Naive thymus-derived CD4-positive, alpha-beta T cell (primary cell): Measurements from ENCODE around the gene CD93. TPM values are rescaled to one million over a fixed set of nuclear protein-coding genes. Genes with fewer than 3 reads are reported as not detected.

Experiments used
- ATAC-seq: fragments of 150-1000 bp; cut with Tn5 transposase; 2 replicates; pipeline ENCODE4 v1.10.0; 2021; ENCODE audit warnings: mild to moderate bottlenecking, moderate library complexity
- CTCF ChIA-PET: fragments of 350-600 bp; sonication (Branson Sonifier 250); formaldehyde crosslinking; loops from one replicate; lab custom pipeline; 2021; ENCODE audit warnings: antibody characterized with exemption; lab: Charles Lee
- POLR2A ChIA-PET: fragments of 350-600 bp; sonication (Branson Sonifier 250); formaldehyde crosslinking; loops from one replicate; lab custom pipeline; 2021; ENCODE audit warnings: antibody characterized with exemption, inconsistent platforms; lab: Charles Lee
- DNase-seq, 9 donors: peaks; one replicate each; pipeline versions ENCODE4 v3.0.0 to v3.0.0-alpha.2; 2020 to 2022; ENCODE audit warnings: mixed read lengths in 1 of 9
- H3K27ac ChIP-seq: one replicate; pipeline ENCODE4 v1.7.0; 2013; ENCODE audit warnings: mild to moderate bottlenecking, low read depth, low read length, moderate library complexity
- H3K27me3 ChIP-seq, 2 donors: one replicate each; pipeline ENCODE4 v1.7.0; 2013; ENCODE audit warnings: low read length in 2 of 2, mild to moderate bottlenecking in 2 of 2, moderate library complexity in 2 of 2; ENCODE audit not compliant: control insufficient read depth in 2 of 2, insufficient read depth in 2 of 2
- H3K36me3 ChIP-seq, 3 experiments: 1 replicate in 2 of 3; 2 replicates in 1 of 3; pipeline ENCODE4 v1.7.0; 2013; ENCODE audit warnings: low read length in 3 of 3, mild to moderate bottlenecking in 3 of 3, moderate library complexity in 1 of 3; ENCODE audit not compliant: insufficient read depth in 3 of 3, control insufficient read depth in 2 of 3
- H3K4me1 ChIP-seq, 2 donors: one replicate each; pipeline ENCODE4 v1.7.0; 2013; ENCODE audit warnings: low read length in 2 of 2, mild to moderate bottlenecking in 2 of 2, moderate library complexity in 1 of 2; ENCODE audit not compliant: control insufficient read depth in 2 of 2, insufficient read depth in 2 of 2
- H3K4me3 ChIP-seq: 2 replicates; pipeline ENCODE4 v1.7.0; 2013; ENCODE audit warnings: mild to moderate bottlenecking, low read length
- H3K9me3 ChIP-seq, 3 experiments: 1 replicate in 2 of 3; 2 replicates in 1 of 3; pipeline ENCODE4 v1.7.0; 2013; ENCODE audit warnings: low read length in 3 of 3; ENCODE audit not compliant: control insufficient read depth in 2 of 3
- H3K27ac Mint-ChIP-seq, 9 donors: one replicate each; pipeline ENCODE4 v1.8.0; 2020 to 2022; ENCODE audit warnings: mixed read lengths in 9 of 9, mild to moderate bottlenecking in 8 of 9, moderate library complexity in 5 of 9, inconsistent platforms in 2 of 9
- H3K27me3 Mint-ChIP-seq, 5 donors: one replicate each; pipeline ENCODE4 v1.8.0; 2021 to 2022; ENCODE audit warnings: mixed read lengths in 5 of 5, mild to moderate bottlenecking in 1 of 5
- H3K36me3 Mint-ChIP-seq, 5 donors: one replicate each; pipeline ENCODE4 v1.8.0; 2020 to 2022; ENCODE audit warnings: mixed read lengths in 5 of 5, mild to moderate bottlenecking in 3 of 5, inconsistent platforms in 1 of 5
- H3K4me1 Mint-ChIP-seq, 7 donors: one replicate each; pipeline ENCODE4 v1.8.0; 2020 to 2022; ENCODE audit warnings: mixed read lengths in 7 of 7, mild to moderate bottlenecking in 3 of 7, inconsistent platforms in 1 of 7
- H3K4me3 Mint-ChIP-seq, 10 donors: one replicate each; pipeline ENCODE4 v1.8.0; 2020 to 2022; ENCODE audit warnings: mild to moderate bottlenecking in 10 of 10, mixed read lengths in 10 of 10, moderate library complexity in 6 of 10, inconsistent platforms in 2 of 10
- H3K9me3 Mint-ChIP-seq, 11 donors: one replicate each; pipeline ENCODE4 v1.8.0; 2020 to 2022; ENCODE audit warnings: mixed read lengths in 11 of 11, mild to moderate bottlenecking in 4 of 11, inconsistent platforms in 1 of 11, moderate library complexity in 1 of 11
- intact Hi-C, 2 donors: fragments of 100-400 bp; cut with micrococcal nuclease; formaldehyde crosslinking; loops; one replicate each; pipeline ENCODE4 v1.15.1; 2023
- polyA plus RNA-seq, 2 donors: library from polyadenylated mRNA; unstranded; fragments of 300-500 nt; fragmentation: Illumina TruSeq; gene quantifications; one replicate each; pipeline ENCODE4 v1.2.3, GENCODE V29; 2021
- total RNA-seq, 6 experiments: library from RNA in 5 of 6; stranded (reverse) in 5 of 6; gene quantifications; 1 replicate in 5 of 6; 2 replicates in 1 of 6; pipeline ENCODE4 v1.2.3 and lab custom pipeline; 2021 to 2026

Gene CD93
- total and polyA plus RNA-seq, 7 experiments from 2014 or later, result 0.02 to 61.2 (median 2.6) TPM; not detected in 1

DNA sequence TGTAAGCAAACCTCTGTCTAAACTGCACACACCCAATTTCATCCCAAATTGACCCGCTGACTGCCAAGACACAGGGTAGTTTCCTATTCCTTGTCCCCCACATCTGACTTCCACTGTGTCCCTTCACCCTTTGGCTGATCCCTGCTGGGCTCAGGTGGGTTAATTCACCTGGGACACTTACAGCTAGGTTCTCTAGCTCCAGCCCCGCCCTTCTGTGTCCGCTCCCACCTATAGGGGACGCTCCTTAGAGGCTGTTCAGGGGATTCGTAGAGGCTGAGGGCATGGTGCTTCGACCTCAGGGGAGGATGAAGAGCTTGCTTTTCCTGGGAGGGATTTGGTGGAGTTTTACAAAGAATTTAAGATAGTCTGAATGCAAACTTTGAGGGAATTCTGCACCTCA lies 4.0 kb upstream of the CD93 start:
- CTCF ChIA-PET, result no interaction called here

DNA sequence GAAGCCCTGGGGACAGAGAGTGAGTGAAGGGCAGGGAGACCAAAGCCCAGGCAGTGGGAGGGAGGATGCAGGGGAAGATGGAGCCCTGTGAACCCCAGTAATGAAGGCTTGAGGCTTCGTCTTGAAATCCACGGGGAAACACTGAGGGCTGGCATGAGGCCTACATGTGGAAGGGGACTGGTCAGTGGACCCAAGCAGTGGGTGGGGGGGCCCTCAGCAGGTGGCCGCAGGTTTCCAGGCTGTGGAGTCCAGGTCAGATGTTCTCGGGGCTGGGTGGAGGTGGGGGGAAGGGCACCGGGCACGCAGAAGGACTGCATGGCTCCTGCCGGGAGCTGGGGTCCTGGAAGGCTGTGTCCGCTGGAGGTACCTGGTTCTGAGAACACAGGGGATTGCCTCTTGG lies 2.7 kb upstream of the CD93 start:
- ChIA-PET CTCF (no interaction called here), POLR2A (no interaction called here)
- Mint-ChIP-seq H3K4me3 (no peak overlapping the region), H3K27ac (no peak overlapping the region), H3K9me3 (peaks cover 0 to 1% (median 0%) of the 10 kb centered on the region in 11 donors), H3K27me3 (peaks cover 0 to 14% (median 0%) of the 10 kb centered on the region in 5 donors), H3K4me1 (peaks cover 0 to 21% (median 6%) of the 10 kb centered on the region in 7 donors), H3K36me3 (no peaks in the 10 kb centered on the region)
- intact Hi-C loops, result loop anchor here in 1 of 2 donors (10.0 kb wide), 1 partner anchor 66 kb away; no protein-coding TSS in a partner anchor
- Histone ChIP-seq H3K4me3 (no peak overlapping the region), H3K4me1 (no peaks in the 10 kb centered on the region), H3K9me3 (no peaks in the 10 kb centered on the region), H3K36me3 (no peaks in the 10 kb centered on the region), H3K27me3 (no peaks in the 10 kb centered on the region), H3K27ac (no peak overlapping the region)
- no peak for DNase-seq
- ATAC-seq, result no peak

More for the DNA sequence above, 4.0 kb upstream of the CD93 start:
- H3K9me3 ChIP-seq, result no peaks in the 10 kb centered on the region
- no peaks in the 10 kb centered on the region for H3K36me3 ChIP-seq
- no peaks in the 10 kb centered on the region for H3K36me3 Mint-ChIP-seq
- H3K4me1 ChIP-seq, result no peaks in the 10 kb centered on the region
- DNase-seq, result no peak
- intact Hi-C loops, result no loop called here
- H3K4me3 Mint-ChIP-seq, result no peak overlapping the region
- POLR2A ChIA-PET, result no interaction called here
- no peak overlapping the region for H3K27ac Mint-ChIP-seq
- no peaks in the 10 kb centered on the region for H3K27me3 ChIP-seq
- no peak overlapping the region for H3K27ac ChIP-seq
- ATAC-seq, result no peak
- peaks cover 0 to 18% (median 0%) of the 10 kb centered on the region in 5 donors for H3K27me3 Mint-ChIP-seq
- peaks cover 0 to 18% (median 6%) of the 10 kb centered on the region in 7 donors for H3K4me1 Mint-ChIP-seq
- no peak overlapping the region for H3K4me3 ChIP-seq
- H3K9me3 Mint-ChIP-seq, result peaks cover 0 to 1% (median 0%) of the 10 kb centered on the region in 11 donors

DNA sequence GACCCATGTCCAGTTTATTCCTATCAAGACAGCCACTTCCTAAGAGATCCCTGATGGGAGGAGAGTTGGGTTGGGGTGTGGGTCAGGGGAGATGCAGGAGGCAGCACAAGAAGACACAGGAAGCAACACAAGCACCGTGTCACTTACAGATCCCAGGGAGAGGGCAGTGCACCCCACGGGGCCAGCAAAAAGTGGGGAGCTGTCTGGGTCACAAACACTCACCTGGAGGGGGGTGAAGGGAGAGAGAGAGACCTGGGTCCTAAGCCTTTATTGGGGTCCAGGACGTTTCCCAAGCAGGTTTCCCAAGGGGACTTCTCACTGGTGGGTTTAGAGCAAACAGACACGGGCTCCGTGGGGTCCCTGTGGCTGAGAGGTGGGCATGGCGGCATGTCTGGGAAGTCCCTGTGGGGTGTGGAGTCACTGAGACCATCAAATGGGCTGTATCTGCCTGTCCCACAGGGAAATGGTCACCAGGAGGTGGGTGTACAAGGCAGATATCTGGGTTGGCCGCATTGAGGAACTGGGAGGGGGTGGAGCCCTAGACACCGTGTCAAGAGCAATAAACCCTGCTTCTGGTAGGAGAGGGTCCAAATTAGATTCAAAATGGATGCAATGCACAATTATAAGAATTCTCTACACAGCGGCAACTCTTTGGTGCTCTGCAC lies 1.6 kb upstream of the CD93 start:
- Mint-ChIP-seq H3K27me3 (peaks cover 0 to 14% (median 0%) of the 10 kb centered on the region in 5 donors), H3K36me3 (no peaks in the 10 kb centered on the region), H3K27ac (no peak overlapping the region), H3K4me3 (no peak overlapping the region), H3K4me1 (peaks cover 0 to 27% (median 6%) of the 10 kb centered on the region in 7 donors), H3K9me3 (peaks cover 0 to 1% (median 0%) of the 10 kb centered on the region in 11 donors)
- DNase-seq, result no peak
- peak; percentile 48 for ATAC-seq
- no peak overlapping the region for H3K27ac ChIP-seq
- H3K9me3 ChIP-seq, result no peaks in the 10 kb centered on the region
- ChIA-PET CTCF (no interaction called here), POLR2A (no interaction called here)
- no peaks in the 10 kb centered on the region for H3K27me3 ChIP-seq
- intact Hi-C loops, result loop anchor here in 1 of 2 donors (10.0 kb wide), 1 partner anchor 67 kb away; no protein-coding TSS in a partner anchor
- no peak overlapping the region for H3K4me3 ChIP-seq
- H3K36me3 ChIP-seq, result no peaks in the 10 kb centered on the region
- H3K4me1 ChIP-seq, result no peaks in the 10 kb centered on the region

DNA sequence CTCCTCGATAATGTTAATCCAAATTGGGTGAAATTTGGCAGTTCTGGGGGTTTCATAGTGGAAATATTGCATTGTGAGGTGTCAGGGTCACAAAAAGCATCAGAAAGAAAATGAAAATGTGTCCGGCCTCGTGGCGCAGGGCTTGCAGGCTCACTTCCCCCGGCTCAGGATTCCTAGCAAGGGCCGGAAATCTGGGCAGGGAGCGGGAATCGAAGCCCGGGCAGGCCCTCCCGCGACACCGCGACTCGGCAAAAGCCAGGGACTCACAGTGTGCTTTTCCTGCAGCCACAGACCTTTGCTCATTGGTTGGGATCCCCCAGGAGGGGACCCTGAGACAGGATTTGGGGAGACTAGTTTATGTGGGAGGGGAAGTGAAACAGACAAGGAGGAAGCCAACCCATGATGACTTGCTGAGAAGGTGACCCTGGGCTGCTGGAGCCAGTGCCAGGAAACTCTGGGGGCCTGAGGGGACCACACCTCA lies 847 bp upstream of the CD93 start:
- POLR2A ChIA-PET, result no interaction called here
- Mint-ChIP-seq H3K36me3 (no peaks in the 10 kb centered on the region), H3K4me1 (peaks cover 0 to 31% (median 6%) of the 10 kb centered on the region in 7 donors), H3K9me3 (peaks cover 0 to 1% (median 0%) of the 10 kb centered on the region in 11 donors), H3K27ac (peak overlapping the region in 2 of 9 donors; percentile 12 to 94), H3K27me3 (peaks cover 0 to 14% (median 0%) of the 10 kb centered on the region in 5 donors), H3K4me3 (no peak overlapping the region)
- no peak overlapping the region for H3K4me3 ChIP-seq
- DNase-seq, result no peak
- peak; percentile 40 for ATAC-seq
- H3K36me3 ChIP-seq, result no peaks in the 10 kb centered on the region
- no peaks in the 10 kb centered on the region for H3K4me1 ChIP-seq
- CTCF ChIA-PET, result no interaction called here
- H3K27me3 ChIP-seq, result no peaks in the 10 kb centered on the region
- no peaks in the 10 kb centered on the region for H3K9me3 ChIP-seq
- intact Hi-C loops, result loop anchor here in 1 of 2 donors (10.0 kb wide), 1 partner anchor 68 kb away; no protein-coding TSS in a partner anchor
- no peak overlapping the region for H3K27ac ChIP-seq

DNA sequence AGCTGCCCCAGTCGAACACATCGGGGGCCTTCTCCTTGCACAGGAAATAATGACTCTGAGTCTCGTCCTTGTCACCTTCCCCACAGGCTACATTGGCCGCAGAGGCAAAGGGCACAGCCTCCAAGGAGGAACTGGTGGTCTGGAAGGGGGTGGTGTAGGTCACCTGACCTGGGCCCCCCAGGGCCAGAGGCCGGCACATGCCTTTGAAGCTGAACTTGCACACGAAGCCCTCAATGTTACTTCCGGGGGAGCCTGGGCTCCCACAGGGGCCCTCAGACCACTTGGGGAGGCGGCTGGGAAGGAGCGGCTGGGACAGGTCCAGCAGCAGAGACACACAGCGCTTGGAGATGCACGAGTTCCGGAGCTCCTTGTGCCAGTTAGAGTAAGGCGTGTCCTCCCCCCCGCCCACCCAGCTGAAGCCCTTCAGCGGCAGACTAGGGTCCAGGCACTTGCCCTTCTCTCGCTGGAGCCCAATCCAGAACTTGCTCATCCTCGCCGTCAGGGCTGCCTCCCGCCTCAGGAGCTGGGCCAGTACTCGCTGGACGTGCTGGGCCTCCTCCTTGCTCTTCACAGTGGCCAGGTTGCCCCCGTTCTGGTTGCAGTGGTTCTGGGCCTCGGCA lies 578 bp downstream of the CD93 start:
- Mint-ChIP-seq H3K4me3 (peak overlapping the region in 2 of 10 donors; percentile 61 to 86), H3K36me3 (no peaks in the 10 kb centered on the region), H3K4me1 (peaks cover 0 to 31% (median 6%) of the 10 kb centered on the region in 7 donors), H3K27ac (peak overlapping the region in 1 of 9 donors; percentile 94), H3K27me3 (peaks cover 0 to 14% (median 0%) of the 10 kb centered on the region in 5 donors), H3K9me3 (peaks cover 0 to 1% (median 0%) of the 10 kb centered on the region in 11 donors)
- no peaks in the 10 kb centered on the region for H3K9me3 ChIP-seq
- no peaks in the 10 kb centered on the region for H3K36me3 ChIP-seq
- H3K4me1 ChIP-seq, result no peaks in the 10 kb centered on the region
- DNase-seq, result no peak
- H3K27me3 ChIP-seq, result no peaks in the 10 kb centered on the region
- CTCF ChIA-PET, result no interaction called here
- no peak overlapping the region for H3K4me3 ChIP-seq
- intact Hi-C loops, result loop anchor here in 1 of 2 donors (10.0 kb wide), 1 partner anchor 69 kb away; no protein-coding TSS in a partner anchor
- POLR2A ChIA-PET, result no interaction called here
- no peak overlapping the region for H3K27ac ChIP-seq
- ATAC-seq, result no peak

DNA sequence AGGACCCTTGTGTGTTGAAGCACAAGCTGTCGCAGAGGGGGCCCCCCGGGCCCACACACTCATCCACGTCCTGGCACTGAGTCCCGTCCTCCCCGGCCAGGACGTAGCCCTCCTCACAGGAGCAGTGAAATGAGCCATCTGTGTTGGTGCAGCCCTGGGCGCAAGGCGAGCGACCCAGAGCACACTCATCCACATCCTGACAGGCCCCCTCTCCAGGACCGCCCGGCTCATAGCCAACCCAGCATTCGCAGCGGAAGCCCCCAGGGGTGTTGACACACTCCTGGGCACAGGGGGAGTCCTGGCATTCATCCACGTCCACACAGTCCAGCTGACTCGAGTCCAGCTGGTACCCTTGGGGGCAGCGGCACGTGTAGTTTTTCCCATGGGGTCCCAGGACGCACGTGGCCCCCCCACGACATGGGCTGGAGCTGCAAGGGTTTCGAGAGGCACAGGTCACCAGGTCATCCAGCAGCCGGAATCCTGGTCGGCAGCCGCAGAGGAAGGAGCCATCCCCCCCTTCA lies 1.2 kb downstream of the CD93 start:
- Histone ChIP-seq H3K27ac (no peak overlapping the region), H3K36me3 (no peaks in the 10 kb centered on the region), H3K4me3 (no peak overlapping the region), H3K27me3 (no peaks in the 10 kb centered on the region), H3K9me3 (no peaks in the 10 kb centered on the region), H3K4me1 (no peaks in the 10 kb centered on the region)
- peaks cover 0 to 14% (median 0%) of the 10 kb centered on the region in 5 donors for H3K27me3 Mint-ChIP-seq
- H3K9me3 Mint-ChIP-seq, result peaks cover 0 to 1% (median 0%) of the 10 kb centered on the region in 11 donors
- intact Hi-C loops, result loop anchor here in 1 of 2 donors (10.0 kb wide), 1 partner anchor 70 kb away; no protein-coding TSS in a partner anchor
- no peaks in the 10 kb centered on the region for H3K36me3 Mint-ChIP-seq
- peaks cover 0 to 31% (median 6%) of the 10 kb centered on the region in 7 donors for H3K4me1 Mint-ChIP-seq
- POLR2A ChIA-PET, result no interaction called here
- ATAC-seq (no peak), DNase-seq (no peak)
- H3K27ac Mint-ChIP-seq, result no peak overlapping the region
- no peak overlapping the region for H3K4me3 Mint-ChIP-seq
- CTCF ChIA-PET, result no interaction called here
